Neural cell (in vitro differentiated cells): ENCODE measurements around the gene GSG1L.

ENCODE experiments used
- CTCF ChIP-seq: fragments of 450-650 bp; IDR thresholded peaks from 2 replicates; pipeline ENCODE4 v1.5.1; 2014; ENCODE audit warnings: antibody characterized with exemption, mild to moderate bottlenecking, moderate library complexity; ENCODE audit not compliant: poor library complexity, severe bottlenecking
- EP300 ChIP-seq: fragments of 450-650 bp; conservative IDR thresholded peaks from 2 replicates; pipeline ENCODE4 v1.6.1; 2014; ENCODE audit warnings: antibody characterized with exemption, mild to moderate bottlenecking, moderate library complexity; ENCODE audit not compliant: poor library complexity, severe bottlenecking
- EZH2 ChIP-seq: fragments of 200-600, 300-800 bp; shearing (Covaris generic), sonication (generic); IDR thresholded peaks from 2 replicates; pipeline ENCODE4 v1.6.1; 2014; ENCODE audit warnings: antibody characterized with exemption, low read length, borderline replicate concordance, mild to moderate bottlenecking; ENCODE audit not compliant: insufficient read depth, poor library complexity, severe bottlenecking
- MXI1 ChIP-seq: fragments of 450-650 bp; conservative IDR thresholded peaks from 2 replicates; pipeline ENCODE4 v1.6.1; 2014; ENCODE audit warnings: antibody characterized with exemption, mild to moderate bottlenecking; ENCODE audit not compliant: poor library complexity, severe bottlenecking
- POLR2AphosphoS5 ChIP-seq: IDR thresholded peaks from 2 replicates; pipeline ENCODE4 v1.6.1; 2012
- RAD21 ChIP-seq: fragments of 450-650 bp; conservative IDR thresholded peaks from 2 replicates; pipeline ENCODE4 v1.6.1; 2014; ENCODE audit warnings: antibody characterized with exemption, mild to moderate bottlenecking, moderate library complexity

GRCh38 chr16:27803775-27804549, 259.6 kb downstream of the GSG1L start:
- TF ChIP-seq POLR2AphosphoS5 (no peak), EZH2 (no peak), CTCF (no peak), EP300 (no peak), RAD21 (no peak), MXI1 (no peak)
